Measurements from ENCODE around the gene PXDN. TPM values are rescaled to one million over a fixed set of nuclear protein-coding genes. Genes with fewer than 3 reads are reported as not detected.

The PXDN gene
- polyA plus RNA-seq, 5 donors: 160 to 184 (median 178) TPM

GRCh38 chr2:1585635-1586034, 158.7 kb downstream of the PXDN start:
- DNase-seq: no peak

- DNase-seq: no peak
Measured at GRCh38 chr2:1584691-1585485, 159.4 kb downstream of the PXDN start.

DNA sequence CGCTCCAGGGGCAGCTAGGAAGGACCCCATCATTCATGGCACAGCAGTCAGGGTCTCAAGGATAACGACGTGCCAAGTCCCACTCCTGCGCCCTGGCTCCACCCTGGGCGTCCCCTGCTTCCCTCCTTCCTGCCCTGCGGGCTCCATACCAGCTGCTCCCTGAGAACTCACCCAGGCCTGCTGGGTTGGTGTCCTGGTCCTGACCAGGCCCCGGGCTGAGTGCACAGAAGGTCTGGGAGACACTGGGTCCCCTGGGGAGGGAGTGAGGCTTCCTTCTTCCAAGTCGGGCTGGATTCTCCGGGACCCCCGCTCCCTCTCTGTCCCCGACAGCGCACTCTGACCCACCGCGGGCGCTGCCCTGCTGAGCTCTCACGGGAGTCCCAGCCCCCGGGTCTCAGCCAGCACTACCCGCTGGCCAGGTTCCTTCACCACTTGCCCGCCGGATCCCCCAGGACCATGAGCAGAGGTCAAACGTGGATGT, 160.2 kb downstream of the PXDN start:
- no peak for DNase-seq

GRCh38 chr2:1582891-1583341, 161.4 kb downstream of the PXDN start:
- DNase-seq: no peak

- no peak for DNase-seq
Measured at GRCh38 chr2:1581965-1582625, 162.2 kb downstream of the PXDN start.
